H1 (cell line): ENCODE data around the gene PCNA. TPM values are rescaled to one million over a fixed set of nuclear protein-coding genes. Genes with fewer than 3 reads are reported as not detected.

Source experiments
- CTCF ChIA-PET: fragments of 300-600 bp; sonication (Branson Sonifier 250); formaldehyde crosslinking; loops from one replicate; lab custom pipeline; 2021; ENCODE audit not compliant: partially characterized antibody; lab: Charles Lee
- POLR2A ChIA-PET: fragments of 300-600 bp; sonication (Branson Sonifier 250); formaldehyde crosslinking; loops from one replicate; lab custom pipeline; 2021; ENCODE audit warnings: inconsistent platforms; ENCODE audit not compliant: partially characterized antibody; lab: Charles Lee
- DNase-seq, 2 experiments: peaks; one replicate each; pipeline versions ENCODE4 v3.0.0 to v3.0.0-alpha.2; 2010 to 2022; ENCODE audit warnings: low spot score in 2 of 2, low read depth in 1 of 2, mixed read lengths in 1 of 2
- FAIRE-seq: peaks from 2 replicates; lab custom pipeline; 2011; peaks lifted over from hg19 to GRCh38; lab: Jason Lieb, UNC
- H2AFZ ChIP-seq: 2 replicates; pipeline ENCODE4 v1.8.1; 2012; ENCODE audit warnings: low read length, inconsistent platforms
- H2AK5ac ChIP-seq: 2 replicates; pipeline ENCODE4 v1.6.1; 2013; ENCODE audit warnings: low read depth, low read length
- H2BK120ac ChIP-seq: replicated peaks from 2 replicates; pipeline ENCODE3; 2013; ENCODE audit warnings: low read depth, low read length, inconsistent platforms
- H2BK12ac ChIP-seq: 2 replicates; pipeline ENCODE4 v1.6.1; 2013; ENCODE audit warnings: low read depth, low read length
- H2BK15ac ChIP-seq: 2 replicates; pipeline ENCODE4 v1.6.1; 2013; ENCODE audit warnings: low read length
- H2BK20ac ChIP-seq: 2 replicates; pipeline ENCODE4 v1.6.1; 2013; ENCODE audit warnings: low read length
- H2BK5ac ChIP-seq: 2 replicates; pipeline ENCODE4 v1.6.1; 2013; ENCODE audit warnings: low read depth, low read length
- H3K14ac ChIP-seq: 2 replicates; pipeline ENCODE4 v1.6.1; 2013; ENCODE audit warnings: inconsistent platforms; ENCODE audit not compliant: insufficient read length
- H3K18ac ChIP-seq: 2 replicates; pipeline ENCODE4 v1.6.1; 2013; ENCODE audit warnings: low read length; ENCODE audit errors: extremely low read depth
- H3K23ac ChIP-seq: 2 replicates; pipeline ENCODE4 v1.6.1; 2013; ENCODE audit warnings: inconsistent platforms; ENCODE audit not compliant: insufficient read length
- H3K23me2 ChIP-seq: 2 replicates; pipeline ENCODE4 v1.6.1; 2013; ENCODE audit warnings: low read depth, low read length
- H3K27ac ChIP-seq: 2 replicates; pipeline ENCODE4 v1.6.1; 2011; ENCODE audit warnings: low read depth, low read length, inconsistent platforms
- H3K27me3 ChIP-seq, 4 experiments: replicated peaks in 1 of 4; 1 replicate in 1 of 4; 2 replicates in 3 of 4; pipeline versions ENCODE4 v1.6.1 to v1.8.1; 2011 to 2013; ENCODE audit warnings: low read length in 3 of 4, mild to moderate bottlenecking in 3 of 4, inconsistent platforms in 2 of 4, mixed read lengths in 2 of 4, moderate library complexity in 1 of 4; ENCODE audit not compliant: control insufficient read depth in 3 of 4, insufficient read depth in 3 of 4; ENCODE audit errors: extremely low read depth in 1 of 4
- H3K36me3 ChIP-seq, 4 experiments: 2 replicates each; pipeline versions ENCODE4 v1.6.1 to v1.8.1; 2011 to 2013; ENCODE audit warnings: mild to moderate bottlenecking in 4 of 4, low read length in 3 of 4, moderate library complexity in 2 of 4, control low read depth in 1 of 4, inconsistent platforms in 1 of 4; ENCODE audit not compliant: insufficient read depth in 4 of 4, control insufficient read depth in 2 of 4
- H3K4ac ChIP-seq: replicated peaks from 2 replicates; pipeline ENCODE3; 2013; ENCODE audit warnings: low read length, low read depth, mixed read lengths, inconsistent platforms; ENCODE audit not compliant: insufficient read length
- H3K4me1 ChIP-seq, 4 experiments: replicated peaks in 1 of 4; 1 replicate in 1 of 4; 2 replicates in 3 of 4; pipeline versions ENCODE4 v1.6.1 to v1.8.1; 2011 to 2013; ENCODE audit warnings: low read length in 3 of 4, inconsistent platforms in 2 of 4, mixed read lengths in 1 of 4; ENCODE audit not compliant: insufficient read depth in 4 of 4, control insufficient read depth in 3 of 4
- H3K4me2 ChIP-seq, 2 experiments: 2 replicates each; pipeline versions ENCODE4 v1.6.1 to v1.8.1; 2011 to 2013; ENCODE audit warnings: low read depth in 2 of 2, low read length in 2 of 2, control low read depth in 1 of 2, inconsistent platforms in 1 of 2, mild to moderate bottlenecking in 1 of 2; ENCODE audit not compliant: insufficient read depth in 1 of 2
- H3K4me3 ChIP-seq, 4 experiments: fragments of 200-600, 300-600 bp in 1 of 4; sonication (generic), shearing (Covaris generic), sonication (Bioruptor Twin) in 1 of 4; 2 replicates each; pipeline versions ENCODE4 v1.5.1 to v1.8.1; 2011 to 2016; ENCODE audit warnings: low read length in 4 of 4, low read depth in 3 of 4, control low read depth in 2 of 4, inconsistent platforms in 2 of 4, mild to moderate bottlenecking in 2 of 4, mixed read lengths in 1 of 4, moderate library complexity in 1 of 4; ENCODE audit not compliant: insufficient read depth in 2 of 4; ENCODE audit errors: extremely low read depth in 1 of 4
- H3K56ac ChIP-seq: replicated peaks from 2 replicates; pipeline ENCODE3; 2013; ENCODE audit warnings: low read depth, mild to moderate bottlenecking, mixed read lengths, low read length, inconsistent platforms; ENCODE audit not compliant: insufficient read length
- H3K79me1 ChIP-seq: 2 replicates; pipeline ENCODE4 v1.6.1; 2013; ENCODE audit warnings: low read depth, low read length, control low read depth
- H3K79me2 ChIP-seq, 2 experiments: 2 replicates each; pipeline versions ENCODE4 v1.6.1 to v1.8.1; 2012 to 2013; ENCODE audit warnings: low read length in 2 of 2, mild to moderate bottlenecking in 2 of 2, inconsistent platforms in 1 of 2; ENCODE audit not compliant: insufficient read depth in 2 of 2, control insufficient read depth in 1 of 2
- H3K9ac ChIP-seq, 4 experiments: replicated peaks in 1 of 4; 1 replicate in 1 of 4; 2 replicates in 3 of 4; pipeline versions ENCODE4 v1.6.1 to v1.8.1; 2011 to 2013; ENCODE audit warnings: low read depth in 3 of 4, low read length in 3 of 4, control low read depth in 2 of 4, mild to moderate bottlenecking in 2 of 4, moderate library complexity in 2 of 4, inconsistent platforms in 1 of 4; ENCODE audit errors: extremely low read depth in 1 of 4
- H3K9me3 ChIP-seq, 2 experiments: 2 replicates each; pipeline versions ENCODE4 v1.6.1 to v1.8.1; 2012 to 2013; ENCODE audit warnings: mild to moderate bottlenecking in 2 of 2, moderate library complexity in 2 of 2, control low read depth in 1 of 2, inconsistent platforms in 1 of 2, low read depth in 1 of 2, low read length in 1 of 2, mixed read lengths in 1 of 2; ENCODE audit not compliant: insufficient read depth in 2 of 2
- H4K20me1 ChIP-seq, 2 experiments: replicated peaks in 1 of 2; 2 replicates each; pipeline versions ENCODE3 to v1.8.1; 2011 to 2013; ENCODE audit warnings: inconsistent platforms in 2 of 2, low read length in 2 of 2, mild to moderate bottlenecking in 1 of 2; ENCODE audit not compliant: insufficient read depth in 2 of 2, control insufficient read depth in 1 of 2
- H4K5ac ChIP-seq: 2 replicates; pipeline ENCODE4 v1.6.1; 2013; ENCODE audit warnings: low read length, low read depth, mixed read lengths, inconsistent platforms; ENCODE audit not compliant: insufficient read length
- H4K8ac ChIP-seq: 2 replicates; pipeline ENCODE4 v1.8.0; 2013; ENCODE audit warnings: mild to moderate bottlenecking, moderate library complexity, low read length, inconsistent platforms; ENCODE audit not compliant: insufficient read depth; ENCODE audit errors: extremely low read depth
- H4K91ac ChIP-seq: replicated peaks from 2 replicates; pipeline ENCODE3; 2013; ENCODE audit warnings: low read length, mixed read lengths, inconsistent platforms; ENCODE audit not compliant: insufficient read length
- CBX8 ChIP-seq: fragments of 300-800, 300-1000 bp; sonication (generic); IDR thresholded peaks from 2 replicates; pipeline ENCODE4 v1.7.1; 2016; ENCODE audit warnings: low read depth, low read length, borderline replicate concordance
- KDM1A ChIP-seq: fragments of 200-600, 300-600 bp; sonication (generic); IDR thresholded peaks from 2 replicates; pipeline ENCODE4 v1.7.1; 2016; ENCODE audit warnings: mild to moderate bottlenecking, low read length, borderline replicate concordance
- KDM4A ChIP-seq: IDR thresholded peaks from one replicate; pipeline ENCODE4 v1.7.1; 2012; ENCODE audit warnings: low read depth, mild to moderate bottlenecking, moderate library complexity, low read length, inconsistent platforms; ENCODE audit not compliant: severe bottlenecking
- MAFK ChIP-seq: IDR thresholded peaks from 2 replicates; pipeline ENCODE4 v1.6.1; 2012; ENCODE audit warnings: low read depth, mild to moderate bottlenecking, improper control_type of control experiment, low read length
- NANOG ChIP-seq: IDR thresholded peaks from 2 replicates; pipeline ENCODE4 v1.6.1; 2011; ENCODE audit warnings: low read length, low read depth, mild to moderate bottlenecking, inconsistent platforms; ENCODE audit not compliant: insufficient read depth, poor library complexity, severe bottlenecking
- RAD21 ChIP-seq, 2 experiments: IDR thresholded peaks in 1 of 2; conservative IDR thresholded peaks in 1 of 2; 2 replicates each; pipeline ENCODE4 v1.6.1; 2011; ENCODE audit warnings: low read depth in 2 of 2, low read length in 2 of 2, improper control_type of control experiment in 1 of 2, inconsistent platforms in 1 of 2, mild to moderate bottlenecking in 1 of 2, moderate library complexity in 1 of 2
- TCF12 ChIP-seq: IDR thresholded peaks from 2 replicates; pipeline ENCODE4 v1.6.1; 2011; ENCODE audit warnings: low read depth, mild to moderate bottlenecking, low read length
- USF2 ChIP-seq: IDR thresholded peaks from 2 replicates; pipeline ENCODE4 v1.6.1; 2011; ENCODE audit warnings: low read length, improper control_type of control experiment
- WGBS, 2 experiments: shearing (Covaris generic) in 1 of 2; methylation state at CpG; one replicate each; pipeline versions ENCODE4 v1.1.6 to v1.1.7; 2013 to 2015; ENCODE audit warnings: low lambda C conversion rate in 2 of 2, mixed read lengths in 2 of 2, inconsistent platforms in 1 of 2, low coverage in 1 of 2, missing lambda C conversion rate in 1 of 2; ENCODE audit not compliant: insufficient replicate concordance in 2 of 2, insufficient coverage in 1 of 2, insufficient read length in 1 of 2; ENCODE audit errors: extremely low coverage in 1 of 2, missing lambda C conversion rate in 1 of 2; 5-methylcytosine and 5-hydroxymethylcytosine counted together
- polyA plus RNA-seq, 7 experiments: library from polyadenylated mRNA; depleted of rRNA in 3 of 7; stranded (reverse) in 5 of 7; unstranded in 2 of 7; fragments of >200 nt in 5 of 7; fragments of 200-250 nt in 2 of 7; gene quantifications; 1 replicate in 5 of 7; 2 replicates in 1 of 7; 4 replicates in 1 of 7; pipeline versions ENCODE4 v1.2.1 to v1.2.3, GENCODE V29; 2011 to 2013; ENCODE audit warnings: missing spikeins in 2 of 7, mixed read lengths in 2 of 7
- total RNA-seq: library from RNA; stranded (reverse); fragmentation: NEBNext Ultra II Directional; extraction: Animal tissue kit (Norgen Biotek cat#: 25700); gene quantifications from 2 replicates; pipeline ENCODE4 v1.2.1, GENCODE V29; 2021

PCNA gene
- total and polyA plus RNA-seq, 2 of the 8 experiments (the other 6 are each of a cell fraction or from before 2014, with no cell fraction given) = 290 to 737 TPM

GRCh38 chr20:5095454-5095853 lies 24.3 kb downstream of the PCNA start:
- no peaks in the 10 kb centered on the region for H3K27me3 ChIP-seq
- H2BK20ac ChIP-seq = no peak overlapping the region
- H3K23me2 ChIP-seq = no peaks in the 10 kb centered on the region
- no peak overlapping the region for H3K4me3 ChIP-seq
- no peak overlapping the region for H2BK120ac ChIP-seq
- no peak overlapping the region for H2BK15ac ChIP-seq
- H3K4me2 ChIP-seq = no peak overlapping the region
- ChIA-PET POLR2A (interaction anchor here (0.7 to 4.3 kb wide), 6 partner anchors 9 to 124 kb away, joined by 3 to 16 read pairs (median 8); partner anchors contain the start of gene PCNA), CTCF (interaction anchor here (0.7 to 1.0 kb wide), 3 partner anchors 16 to 139 kb away, joined by 3 read pairs; no protein-coding TSS in a partner anchor)
- H3K9me3 ChIP-seq = no peaks in the 10 kb centered on the region
- H4K8ac ChIP-seq = no peak overlapping the region
- H3K79me2 ChIP-seq = no peaks in the 10 kb centered on the region
- no peak overlapping the region for H3K56ac ChIP-seq
- no peak overlapping the region for H2BK5ac ChIP-seq
- no peaks in the 10 kb centered on the region for H3K4me1 ChIP-seq
- no peak overlapping the region for H2AK5ac ChIP-seq
- H3K4ac ChIP-seq = no peak overlapping the region
- H2BK12ac ChIP-seq = no peak overlapping the region
- H3K23ac ChIP-seq = no peak overlapping the region
- FAIRE-seq (no peak), DNase-seq (no peak)
- no peak overlapping the region for H4K5ac ChIP-seq
- H3K36me3 ChIP-seq = peaks cover 0 to 25% (median 14%) of the 10 kb centered on the region in 4 experiments
- H3K79me1 ChIP-seq = no peaks in the 10 kb centered on the region
- H3K18ac ChIP-seq = no peak overlapping the region
- WGBS, 2 experiments = 94% methylated on average over 3 of the region's 3 CpGs; no CpG with 5 or more reads in 1 of the 2 experiments
- no peak overlapping the region for H3K14ac ChIP-seq
- no peak overlapping the region for H3K9ac ChIP-seq
- H4K20me1 ChIP-seq = peaks cover 0 to 2% of the 10 kb centered on the region in 2 experiments
- no peak overlapping the region for H2AFZ ChIP-seq
- H3K27ac ChIP-seq = no peak overlapping the region
- H4K91ac ChIP-seq = no peak overlapping the region
- TF ChIP-seq CBX8 = no peak
- no peak for TF ChIP-seq KDM4A
- TF ChIP-seq KDM1A = no peak
- no peak for TF ChIP-seq RAD21 (IDR thresholded peaks at IDR 0.05 in 1 of 2, conservative IDR thresholded peaks at IDR 0.05 in 1 of 2; ENCODE audit: low read depth in 2 of 2, low read length in 2 of 2)
- TF ChIP-seq USF2 = no peak
- no peak for TF ChIP-seq TCF12
- no peak for TF ChIP-seq NANOG
- TF ChIP-seq MAFK = no peak
